Measurements from ENCODE around the gene OR2T6.
"Not testable (repeated sequence)": the region's sequence is repeated elsewhere in the genome, so short reads cannot be mapped to it uniquely, and the experiment has no call there.

DNA sequence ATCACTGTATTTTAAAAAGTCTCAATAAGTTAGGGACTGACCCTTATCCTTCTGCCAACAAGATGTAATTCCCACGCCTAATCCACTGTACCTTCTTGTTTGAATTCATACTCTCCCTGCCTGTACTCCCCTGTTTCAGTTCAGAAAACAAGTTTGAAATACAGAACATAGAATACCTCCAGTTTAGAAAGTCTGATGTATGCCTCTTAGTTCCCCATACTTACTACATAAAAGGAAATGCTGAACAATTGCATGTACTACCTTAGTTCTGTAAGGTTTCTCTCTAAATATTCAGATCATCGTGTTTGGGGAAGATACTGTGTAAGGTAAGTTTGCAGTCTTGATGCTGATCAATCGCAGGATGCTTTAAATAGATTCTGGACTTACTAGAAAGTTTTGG is 60.8 kb downstream of the OR2T6 start:
- TF ChIP-seq POLR2A (IDR thresholded peaks at IDR 0.05) = not testable (repeated sequence)
- TF ChIP-seq, protein P1, sequence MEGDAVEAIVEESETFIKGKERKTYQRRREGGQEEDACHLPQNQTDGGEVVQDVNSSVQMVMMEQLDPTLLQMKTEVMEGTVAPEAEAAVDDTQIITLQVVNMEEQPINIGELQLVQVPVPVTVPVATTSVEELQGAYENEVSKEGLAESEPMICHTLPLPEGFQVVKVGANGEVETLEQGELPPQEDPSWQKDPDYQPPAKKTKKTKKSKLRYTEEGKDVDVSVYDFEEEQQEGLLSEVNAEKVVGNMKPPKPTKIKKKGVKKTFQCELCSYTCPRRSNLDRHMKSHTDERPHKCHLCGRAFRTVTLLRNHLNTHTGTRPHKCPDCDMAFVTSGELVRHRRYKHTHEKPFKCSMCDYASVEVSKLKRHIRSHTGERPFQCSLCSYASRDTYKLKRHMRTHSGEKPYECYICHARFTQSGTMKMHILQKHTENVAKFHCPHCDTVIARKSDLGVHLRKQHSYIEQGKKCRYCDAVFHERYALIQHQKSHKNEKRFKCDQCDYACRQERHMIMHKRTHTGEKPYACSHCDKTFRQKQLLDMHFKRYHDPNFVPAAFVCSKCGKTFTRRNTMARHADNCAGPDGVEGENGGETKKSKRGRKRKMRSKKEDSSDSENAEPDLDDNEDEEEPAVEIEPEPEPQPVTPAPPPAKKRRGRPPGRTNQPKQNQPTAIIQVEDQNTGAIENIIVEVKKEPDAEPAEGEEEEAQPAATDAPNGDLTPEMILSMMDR (IDR thresholded peaks at IDR 0.05) = not testable (repeated sequence)

Measured in prostate gland (tissue), 2 donors.